Right ventricle myocardium superior (tissue), 1 donor: ENCODE data around the gene AKR1C1. TPM values are rescaled to one million over a fixed set of nuclear protein-coding genes. Genes with fewer than 3 reads are reported as not detected.
A peak's percentile ranks its signal among the peaks of the same experiment; 100 is the strongest.
"Not testable (repeated sequence)": the region's sequence is repeated elsewhere in the genome, so short reads cannot be mapped to it uniquely, and the experiment has no call there.

Source experiments
- ATAC-seq: fragments of 200-7000 bp; cut with Tn5 transposase; one replicate; pipeline ENCODE4 v1.9.1; 2020; ENCODE audit warnings: mild to moderate bottlenecking; ENCODE audit not compliant: poor library complexity
- DNase-seq: peaks from one replicate; pipeline ENCODE4 v3.0.0-alpha.2; 2020
- intact Hi-C: fragments of 100-400 bp; cut with DNase I; formaldehyde crosslinking; loops from one replicate; pipeline ENCODE4 v1.11.2; 2022
- long read RNA-seq: library from polyadenylated mRNA; unstranded; transcript quantifications from one replicate; pipeline ENCODE4 v2.0.0, GENCODE V29; 2021
- total RNA-seq: library from RNA; stranded (reverse); fragmentation: NEBNext Ultra II Directional; extraction: Animal tissue kit (Norgen Biotek cat#: 25700); gene quantifications from one replicate; pipeline ENCODE4 v1.2.1, GENCODE V29; 2021
- donor health status: DM: no; HTN: yes; CAD: no; lungs with severe emphysema.

The AKR1C1 gene
- total RNA-seq: 31.4 TPM
- long read RNA-seq, full-length matches to known transcripts: 4 of 5 reads
- long read RNA-seq, partial matches to known transcripts: 1 of 5 reads
- long read RNA-seq, other reads (novel, unspliced or antisense): 0 of 5 reads

GRCh38 chr10:4962876-4963814 lies at the start of gene AKR1C1:
TSS of gene AKR1C1 (plus strand) at chr10:4963415. CDS start at chr10:4963445, 30 bp downstream.
- DNase-seq, intact Hi-C loops: not testable (repeated sequence)
- peak; percentile 99 for ATAC-seq

DNA sequence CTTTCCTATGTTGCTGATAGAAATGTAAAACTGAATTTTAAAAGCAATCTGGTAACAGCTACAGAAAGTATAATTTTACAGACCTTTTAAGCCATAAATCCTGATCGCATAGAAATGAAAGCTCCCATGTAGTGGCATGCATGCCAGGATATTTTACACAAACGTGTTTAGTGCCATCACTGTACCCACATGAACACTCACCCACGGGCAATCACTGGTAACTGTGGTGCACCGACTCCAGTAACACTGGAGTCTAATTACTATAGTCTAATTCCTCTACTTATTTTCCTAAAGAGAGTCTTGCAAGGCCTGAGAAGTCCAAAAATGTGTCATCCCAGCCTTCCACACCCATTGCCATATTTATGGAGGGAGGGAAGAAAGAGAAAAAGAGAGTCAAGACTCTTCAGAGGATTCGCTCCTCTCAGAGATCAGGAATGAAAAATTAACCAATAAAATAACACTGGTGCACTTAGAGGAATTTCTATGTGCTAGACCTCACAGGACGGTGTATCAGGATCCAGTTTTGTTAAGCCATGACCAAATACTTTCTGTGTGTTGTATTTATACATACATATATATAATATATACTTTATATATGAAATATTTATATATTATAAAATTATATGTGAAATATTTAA lies 48.9 kb upstream of the AKR1C1 start:
- no peak for ATAC-seq
- intact Hi-C loops: no loop called here
- DNase-seq: no peak

DNA sequence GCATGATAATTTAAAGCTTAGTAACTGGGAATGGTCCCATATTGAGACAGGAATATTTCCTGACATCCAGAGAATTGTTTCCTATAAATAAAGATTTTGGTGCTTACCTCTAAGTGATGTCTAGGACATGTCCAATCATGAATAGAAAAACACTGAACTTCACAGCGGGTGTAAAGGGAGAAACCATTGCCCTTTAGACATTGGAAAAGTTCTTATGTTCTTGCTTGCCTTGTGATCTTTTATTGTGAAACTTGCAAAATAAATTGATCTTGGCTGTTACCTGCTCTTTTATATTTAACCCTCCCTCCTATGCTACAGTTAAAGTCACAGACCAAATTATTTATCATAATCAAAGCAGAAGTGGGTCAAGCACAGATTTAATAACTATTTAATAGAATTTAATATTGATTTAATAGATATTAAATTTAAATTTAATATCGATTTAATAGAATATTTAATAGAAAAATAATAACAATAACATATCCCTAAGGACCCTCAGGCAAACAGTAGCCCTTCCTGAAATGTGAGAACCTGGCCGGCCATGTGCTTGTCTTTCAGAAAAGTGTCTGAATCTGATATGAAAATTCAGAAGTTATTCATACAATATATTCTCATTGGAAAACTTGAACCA lies 47.0 kb upstream of the AKR1C1 start:
- intact Hi-C loops: no loop called here
- ATAC-seq (no peak), DNase-seq (no peak)

DNA sequence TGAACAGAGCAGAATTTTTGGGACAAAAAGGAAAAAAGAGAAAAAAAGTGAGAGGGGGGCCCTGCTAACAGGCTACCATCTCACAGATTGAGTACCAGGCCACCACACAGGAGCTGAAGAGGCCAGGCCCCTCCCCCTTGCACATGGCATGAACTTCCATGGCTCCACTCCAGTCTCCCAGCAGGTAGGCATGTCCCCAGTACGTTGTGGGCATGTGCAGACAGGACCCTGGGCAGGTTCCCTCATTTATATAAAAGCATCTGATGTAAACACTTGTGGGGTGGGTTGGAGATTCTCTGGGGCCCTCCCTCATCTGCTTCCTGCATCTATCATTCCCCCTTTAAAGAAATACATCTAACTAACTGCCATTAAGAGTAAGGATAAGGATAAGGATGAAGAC lies 45.0 kb upstream of the AKR1C1 start:
- intact Hi-C loops: no loop called here
- ATAC-seq (no peak), DNase-seq (no peak)

DNA sequence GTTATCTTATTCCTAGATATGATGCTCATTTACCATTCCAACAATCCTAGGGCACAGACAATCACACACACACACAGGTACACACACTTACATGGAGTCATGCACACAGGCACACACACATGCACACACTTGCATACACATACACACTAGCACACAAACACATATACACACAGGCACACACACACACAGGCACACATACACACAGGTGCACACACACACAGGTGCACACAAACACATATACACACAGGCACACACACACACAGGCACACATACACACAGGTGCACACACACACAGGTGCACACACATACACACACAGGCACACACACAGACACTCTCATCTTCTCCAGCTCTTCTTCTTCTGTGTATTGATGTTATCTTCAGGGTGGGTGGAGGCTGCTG lies 38.7 kb upstream of the AKR1C1 start:
- intact Hi-C loops, DNase-seq, ATAC-seq: not testable (repeated sequence)

- no peak for ATAC-seq
- DNase-seq: no peak
- intact Hi-C loops: no loop called here
Measured at GRCh38 chr10:4926400-4926799, 36.8 kb upstream of the AKR1C1 start.

DNA sequence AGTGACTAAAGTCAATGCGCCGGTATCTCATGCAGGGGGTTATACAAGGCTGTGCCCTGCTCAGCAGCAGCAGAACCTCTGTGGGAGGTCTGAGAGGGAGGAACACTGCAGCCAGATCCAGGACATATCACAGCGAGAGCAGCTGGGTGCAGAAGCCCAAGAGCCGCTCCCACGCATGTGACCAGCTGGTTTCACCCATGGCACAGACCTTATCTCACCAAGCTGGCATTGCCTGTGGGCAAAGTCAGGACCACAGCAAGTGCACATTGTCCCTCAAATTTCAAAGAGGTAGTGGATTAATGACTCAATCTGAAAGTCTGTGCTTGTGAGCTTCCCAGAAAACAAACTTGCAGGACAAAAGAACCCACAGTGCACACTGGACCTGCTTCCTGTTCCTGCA lies 31.6 kb upstream of the AKR1C1 start:
- peak; percentile 72 for ATAC-seq
- intact Hi-C loops: no loop called here
- DNase-seq: no peak

DNA sequence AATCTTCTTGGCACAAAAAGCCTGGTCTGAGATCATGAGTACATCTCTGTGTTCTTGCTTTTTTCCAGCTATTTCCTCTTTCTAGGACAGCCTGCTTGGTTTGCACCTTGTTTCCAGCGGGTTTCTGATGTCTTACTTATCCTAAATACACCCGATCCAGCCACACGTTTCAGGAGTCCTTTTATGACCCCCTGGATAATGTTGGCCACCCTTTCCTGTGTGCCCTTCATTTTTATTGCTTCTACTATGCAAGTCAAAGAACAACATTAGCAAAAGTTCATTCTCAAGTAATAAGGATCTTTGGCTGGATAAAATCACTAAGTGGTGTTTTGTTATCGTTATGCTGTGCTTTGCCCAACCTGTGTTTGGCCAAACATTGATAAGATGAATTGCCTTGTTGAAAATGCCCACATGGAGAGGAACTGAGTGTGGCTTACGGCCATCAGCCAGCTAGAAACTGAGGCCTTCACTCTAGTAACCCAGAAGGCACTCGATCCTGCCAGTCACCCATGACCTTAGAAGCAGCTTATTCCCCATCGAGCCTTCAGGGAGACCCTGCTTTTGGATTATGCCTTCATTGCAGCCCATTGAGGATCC lies 28.7 kb upstream of the AKR1C1 start:
- intact Hi-C loops: no loop called here
- no peak for DNase-seq
- ATAC-seq: no peak

DNA sequence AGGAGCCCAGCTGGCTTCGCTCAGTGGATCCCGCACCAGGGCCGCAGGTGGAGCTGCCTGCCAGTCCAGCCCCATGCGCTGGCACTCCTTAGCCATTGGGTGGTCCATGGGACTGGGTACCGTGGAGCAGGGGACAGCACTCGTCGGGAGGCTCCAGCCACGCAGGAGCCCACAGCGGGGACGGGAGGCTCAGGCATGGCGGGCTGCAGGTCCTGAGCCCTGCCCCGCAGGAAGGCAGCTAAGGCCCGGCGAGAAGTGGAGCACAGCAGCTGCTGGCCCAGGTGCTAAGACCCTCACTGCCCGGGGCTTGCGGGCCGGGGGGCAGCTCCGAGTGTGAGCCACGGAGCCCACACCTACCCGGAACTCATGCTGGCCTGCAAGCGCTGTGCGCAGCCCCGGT lies 25.9 kb upstream of the AKR1C1 start:
- DNase-seq (no peak), ATAC-seq (no peak)
- intact Hi-C loops: no loop called here

DNA sequence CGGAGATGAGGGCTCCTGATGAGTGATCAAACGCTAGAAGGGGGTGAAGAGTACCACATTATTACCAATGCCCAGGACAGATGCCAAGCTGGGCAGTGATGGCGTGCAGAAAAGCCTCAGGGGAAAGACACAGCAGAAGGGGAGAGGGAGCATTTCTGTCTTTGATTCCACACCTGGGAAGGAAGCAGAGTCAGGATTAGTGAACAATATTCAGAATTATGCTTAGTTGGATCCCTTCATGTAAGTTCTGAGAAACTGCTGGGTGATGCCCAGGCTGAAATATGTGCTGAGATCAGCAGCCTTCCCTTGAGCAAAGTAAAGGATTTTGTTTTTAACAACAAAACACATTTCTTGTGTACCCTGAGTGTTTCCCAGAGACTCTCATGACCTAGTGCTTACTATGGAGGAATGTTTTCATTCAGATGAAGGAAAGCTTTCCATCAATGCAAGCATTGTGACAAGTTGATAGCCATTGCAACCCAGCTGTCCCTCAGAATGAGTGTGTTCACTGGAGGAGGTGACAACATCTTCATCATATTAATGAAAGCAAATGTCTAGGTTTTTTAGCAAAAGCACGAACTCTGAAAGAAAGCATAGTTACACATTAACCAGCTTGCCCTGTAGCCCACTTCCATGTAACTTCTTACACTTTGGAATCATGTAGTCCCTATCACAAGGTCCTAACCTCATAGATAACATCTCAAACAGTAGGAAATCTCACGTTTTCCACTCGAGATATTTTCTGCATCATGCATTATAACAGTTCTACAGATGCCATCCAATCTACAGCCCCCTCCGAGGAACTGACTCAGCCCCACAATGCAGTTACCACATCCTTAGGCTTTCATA lies 23.8 kb upstream of the AKR1C1 start:
- ATAC-seq: no peak
- no peak for DNase-seq
- intact Hi-C loops: no loop called here

DNA sequence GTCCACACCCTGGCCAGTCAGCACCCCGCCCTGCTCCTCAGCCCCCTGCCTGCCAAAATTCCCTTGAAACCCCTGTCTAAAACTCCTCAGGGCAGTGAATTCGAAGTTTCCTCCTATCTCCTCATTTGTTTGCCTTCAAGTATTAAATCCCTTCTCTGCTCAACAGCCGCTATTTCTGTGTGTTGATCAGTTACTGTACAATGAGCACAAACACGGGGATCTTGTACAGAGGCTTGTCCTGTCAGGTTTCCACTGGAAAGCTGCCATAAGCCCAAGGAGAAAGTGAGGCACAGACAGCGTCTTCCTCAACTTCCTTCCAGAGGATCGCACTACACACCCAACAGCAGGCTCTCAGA lies 23.2 kb upstream of the AKR1C1 start:
- DNase-seq, intact Hi-C loops, ATAC-seq: not testable (repeated sequence)

DNA sequence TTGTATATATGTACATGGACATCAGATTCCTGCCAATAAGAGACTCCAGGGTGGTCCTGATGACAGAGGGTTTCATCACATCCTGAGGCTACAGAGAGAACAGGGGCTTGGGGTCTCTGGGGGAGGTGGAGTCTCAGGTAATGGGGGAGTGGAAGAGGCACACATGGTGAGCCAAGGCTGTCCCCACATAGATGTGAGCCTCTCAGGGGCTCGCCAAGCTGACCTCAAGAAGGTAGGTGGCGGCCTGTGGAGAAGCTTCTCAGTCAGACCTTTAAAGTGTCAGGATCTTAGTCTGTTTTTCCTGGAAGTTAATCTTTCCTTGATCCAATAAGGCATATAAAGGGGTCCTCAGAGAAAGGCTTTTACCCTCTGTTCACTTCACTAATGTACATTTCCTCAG lies 22.3 kb upstream of the AKR1C1 start:
- ATAC-seq, DNase-seq, intact Hi-C loops: not testable (repeated sequence)

GRCh38 chr10:4941540-4942330 lies 21.5 kb upstream of the AKR1C1 start:
- DNase-seq (no peak), ATAC-seq (peak; percentile 14)
- intact Hi-C loops: no loop called here

GRCh38 chr10:4942931-4943330 lies 20.3 kb upstream of the AKR1C1 start:
- ATAC-seq: peak; percentile 75
- DNase-seq, intact Hi-C loops: not testable (repeated sequence)

DNA sequence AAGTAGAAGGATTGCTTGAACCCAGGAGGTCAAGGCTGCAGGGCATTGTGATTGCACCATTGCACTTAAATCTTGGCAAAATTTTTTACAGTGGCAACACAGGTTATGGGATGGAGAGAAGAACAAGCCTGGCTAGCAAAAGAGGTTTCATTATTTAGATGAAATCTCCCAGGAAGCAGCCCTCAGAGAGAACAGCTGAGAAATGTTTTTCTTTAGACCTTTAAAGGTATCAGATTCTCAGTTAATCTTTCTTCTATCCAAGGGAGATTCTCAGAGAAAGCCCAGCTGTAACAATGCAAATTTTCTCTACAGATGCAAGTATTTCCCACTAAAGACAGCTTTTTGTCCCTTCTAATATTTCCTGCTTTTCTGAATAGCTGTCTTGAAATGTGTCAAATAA lies 19.8 kb upstream of the AKR1C1 start:
- DNase-seq, intact Hi-C loops, ATAC-seq: not testable (repeated sequence)

DNA sequence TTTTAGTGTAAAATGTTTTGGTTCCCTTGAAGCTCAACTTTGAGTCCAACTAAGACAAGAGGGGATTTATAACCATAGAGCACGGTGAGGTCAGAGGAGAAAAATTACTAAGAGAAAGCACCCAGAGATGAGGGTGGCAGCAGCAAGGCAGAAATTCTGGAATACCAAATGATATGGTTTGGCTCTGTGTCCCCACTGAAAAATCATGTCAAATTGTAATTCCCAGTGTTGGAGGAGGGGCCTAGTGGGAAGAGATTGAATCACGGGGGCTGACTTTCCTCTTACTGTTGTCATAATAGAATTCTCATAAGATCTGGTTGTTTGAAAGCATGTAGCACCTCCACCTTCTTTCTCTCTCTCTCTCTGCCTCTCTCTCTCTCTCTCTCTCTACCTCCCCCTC lies 19.4 kb upstream of the AKR1C1 start:
- DNase-seq (no peak), ATAC-seq (no peak)
- intact Hi-C loops: no loop called here

GRCh38 chr10:4944841-4945240 lies 18.4 kb upstream of the AKR1C1 start:
- DNase-seq (no peak), ATAC-seq (no peak)
- intact Hi-C loops: no loop called here
